GM19023 (cell line): ENCODE measurements around the gene TMBIM4.
A peak's percentile ranks its signal among the peaks of the same experiment; 100 is the strongest.
"Not testable (repeated sequence)": the region's sequence is repeated elsewhere in the genome, so short reads cannot be mapped to it uniquely, and the experiment has no call there.

Source experiments
- ATAC-seq: cut with Tn5 transposase; IDR thresholded peaks from one replicate; pipeline ENCODE4 v1.9.1; 2021; ENCODE audit warnings: mild to moderate bottlenecking, moderate library complexity; ENCODE audit not compliant: unreplicated experiment

Gene TMBIM4

GRCh38 chr12:66169221-66170170 is at the start of gene TMBIM4:
Gene TMBIM4 (minus strand): TSS chr12:66169996. CDS start chr12:66169951, 45 bp downstream.
- ATAC-seq, result peak; percentile 84

- no peak for ATAC-seq
Measured at GRCh38 chr12:66217342-66217917, 47.6 kb upstream of the TMBIM4 start.

GRCh38 chr12:66213011-66213410 is 43.2 kb upstream of the TMBIM4 start:
- not testable (repeated sequence) for ATAC-seq

GRCh38 chr12:66211573-66211972 is 41.8 kb upstream of the TMBIM4 start:
- ATAC-seq, result not testable (repeated sequence)

GRCh38 chr12:66210840-66211239 is 41.0 kb upstream of the TMBIM4 start:
- no peak for ATAC-seq

GRCh38 chr12:66206141-66206540 is 36.3 kb upstream of the TMBIM4 start:
- no peak for ATAC-seq

- ATAC-seq, result no peak
Measured at GRCh38 chr12:66203820-66204219, 34.0 kb upstream of the TMBIM4 start.

GRCh38 chr12:66199831-66200509 is 30.2 kb upstream of the TMBIM4 start:
- ATAC-seq, result no peak

GRCh38 chr12:66199141-66199540 is 29.3 kb upstream of the TMBIM4 start:
- no peak for ATAC-seq

- no peak for ATAC-seq
Measured at GRCh38 chr12:66197495-66197921, 27.7 kb upstream of the TMBIM4 start.

GRCh38 chr12:66196806-66197205 is 27.0 kb upstream of the TMBIM4 start:
- peak; percentile 77 for ATAC-seq

- ATAC-seq, result no peak
Measured at GRCh38 chr12:66195242-66195641, 25.4 kb upstream of the TMBIM4 start.

GRCh38 chr12:66194122-66194521 is 24.3 kb upstream of the TMBIM4 start:
- ATAC-seq, result no peak

GRCh38 chr12:66191547-66192126 is 21.8 kb upstream of the TMBIM4 start:
- no peak for ATAC-seq

GRCh38 chr12:66190519-66191370 is 20.9 kb upstream of the TMBIM4 start:
- ATAC-seq, result peak; percentile 34

GRCh38 chr12:66189889-66190288 is 20.1 kb upstream of the TMBIM4 start:
- no peak for ATAC-seq

GRCh38 chr12:66189486-66189843 is 19.7 kb upstream of the TMBIM4 start:
- no peak for ATAC-seq

- ATAC-seq, result peak; percentile 67
Measured at GRCh38 chr12:66188584-66189485, 19.0 kb upstream of the TMBIM4 start, which contains the start of gene IRAK3. Gene IRAK3 (plus strand): TSS chr12:66189214. CDS start chr12:66189300, 86 bp downstream.

- no peak for ATAC-seq
Measured at GRCh38 chr12:66187821-66188220, 18.0 kb upstream of the TMBIM4 start.
